Trophoblast cell (in vitro differentiated cells and primary cell): ENCODE data around the gene CCDC141.

Source experiments
- DNase-seq, 2 donors: peaks; one replicate each; pipeline ENCODE4 v3.0.0-alpha.2; 2016
- H2AFZ ChIP-seq: 2 replicates; pipeline ENCODE4 v1.6.1; 2013; ENCODE audit warnings: low read length, moderate library complexity, mild to moderate bottlenecking; ENCODE audit not compliant: insufficient read depth, poor library complexity
- H2AK5ac ChIP-seq: 2 replicates; pipeline ENCODE4 v1.6.1; 2013; ENCODE audit warnings: mild to moderate bottlenecking, low read length
- H2BK120ac ChIP-seq: 2 replicates; pipeline ENCODE4 v1.6.1; 2013; ENCODE audit warnings: low read length, mild to moderate bottlenecking, moderate library complexity; ENCODE audit not compliant: insufficient read depth, poor library complexity
- H2BK12ac ChIP-seq: 2 replicates; pipeline ENCODE4 v1.6.1; 2013; ENCODE audit warnings: mild to moderate bottlenecking, low read length, moderate library complexity
- H2BK5ac ChIP-seq: 2 replicates; pipeline ENCODE4 v1.6.1; 2013; ENCODE audit warnings: low read length, low read depth, moderate library complexity, mild to moderate bottlenecking; ENCODE audit not compliant: poor library complexity
- H3K14ac ChIP-seq: 2 replicates; pipeline ENCODE4 v1.6.1; 2013; ENCODE audit warnings: mild to moderate bottlenecking, low read length
- H3K18ac ChIP-seq: 2 replicates; pipeline ENCODE4 v1.6.1; 2013; ENCODE audit warnings: mild to moderate bottlenecking, low read length
- H3K23ac ChIP-seq: 2 replicates; pipeline ENCODE4 v1.6.1; 2013; ENCODE audit warnings: low read length
- H3K27ac ChIP-seq: 2 replicates; pipeline ENCODE4 v1.5.1; 2013; ENCODE audit warnings: low read depth, mild to moderate bottlenecking, inconsistent platforms, low read length, moderate library complexity
- H3K27me3 ChIP-seq: 2 replicates; pipeline ENCODE4 v1.6.1; 2013; ENCODE audit warnings: inconsistent platforms, mild to moderate bottlenecking, low read length, moderate library complexity; ENCODE audit not compliant: insufficient read depth
- H3K36me3 ChIP-seq, 2 experiments: 1 replicate in 1 of 2; 2 replicates in 1 of 2; pipeline ENCODE4 v1.6.1; 2013; ENCODE audit warnings: low read length in 2 of 2, mild to moderate bottlenecking in 2 of 2, moderate library complexity in 1 of 2; ENCODE audit not compliant: insufficient read depth in 2 of 2, control insufficient read depth in 1 of 2
- H3K4ac ChIP-seq: 2 replicates; pipeline ENCODE4 v1.6.1; 2013; ENCODE audit warnings: low read depth, mild to moderate bottlenecking, low read length, moderate library complexity
- H3K4me1 ChIP-seq, 2 experiments: 1 replicate in 1 of 2; 2 replicates in 1 of 2; pipeline ENCODE4 v1.6.1; 2013; ENCODE audit warnings: low read length in 2 of 2, mild to moderate bottlenecking in 2 of 2, moderate library complexity in 1 of 2; ENCODE audit not compliant: insufficient read depth in 2 of 2, control insufficient read depth in 1 of 2
- H3K4me2 ChIP-seq: 2 replicates; pipeline ENCODE4 v1.6.1; 2013; ENCODE audit warnings: inconsistent platforms, mild to moderate bottlenecking, low read length, moderate library complexity
- H3K4me3 ChIP-seq: 2 replicates; pipeline ENCODE4 v1.5.1; 2013; ENCODE audit warnings: mild to moderate bottlenecking, low read depth, low read length, inconsistent platforms
- H3K79me1 ChIP-seq: one replicate; pipeline ENCODE4 v1.6.1; 2013; ENCODE audit warnings: low read length
- H3K79me2 ChIP-seq: 2 replicates; pipeline ENCODE4 v1.6.1; 2013; ENCODE audit warnings: low read length, mild to moderate bottlenecking; ENCODE audit not compliant: control insufficient read depth, insufficient read depth, poor library complexity
- H3K9ac ChIP-seq: 2 replicates; pipeline ENCODE4 v1.6.1; 2013; ENCODE audit warnings: mild to moderate bottlenecking, low read length
- H3K9me3 ChIP-seq: 2 replicates; pipeline ENCODE4 v1.6.1; 2013; ENCODE audit warnings: low read depth, mild to moderate bottlenecking, control low read depth, inconsistent platforms, low read length; ENCODE audit not compliant: insufficient read depth
- H4K12ac ChIP-seq: 2 replicates; pipeline ENCODE4 v1.6.1; 2013; ENCODE audit warnings: low read depth, mild to moderate bottlenecking, low read length, moderate library complexity
- H4K8ac ChIP-seq: 2 replicates; pipeline ENCODE4 v1.6.1; 2013; ENCODE audit warnings: low read depth, mild to moderate bottlenecking, low read length, moderate library complexity
- H4K91ac ChIP-seq: one replicate; pipeline ENCODE4 v1.6.1; 2013; ENCODE audit warnings: low read depth, mild to moderate bottlenecking, low read length, moderate library complexity
- WGBS: extraction: QIAGEN DNeasy Blood & Tissue Kit; methylation state at CpG from one replicate; pipeline ENCODE4 v1.1.7; 2013; ENCODE audit warnings: missing lambda C conversion rate; ENCODE audit not compliant: insufficient read length, insufficient coverage; ENCODE audit errors: extremely low coverage; 5-methylcytosine and 5-hydroxymethylcytosine counted together

Gene CCDC141

GRCh38 chr2:178799305-178799704, 250.6 kb downstream of the CCDC141 start:
- H3K14ac ChIP-seq: no peak overlapping the region
- no CpG with 5 or more reads among the region's 19 CpGs for WGBS
- no peaks in the 10 kb centered on the region for H3K4me1 ChIP-seq
- H3K18ac ChIP-seq: no peak overlapping the region
- no peak overlapping the region for H2BK120ac ChIP-seq
- no peak overlapping the region for H4K91ac ChIP-seq
- DNase-seq: no peak
- H2AFZ ChIP-seq: no peak overlapping the region
- no peak overlapping the region for H2BK5ac ChIP-seq
- H3K23ac ChIP-seq: no peak overlapping the region
- no peak overlapping the region for H2BK12ac ChIP-seq
- no peaks in the 10 kb centered on the region for H3K79me1 ChIP-seq
- H3K4ac ChIP-seq: no peak overlapping the region
- no peak overlapping the region for H3K4me2 ChIP-seq
- no peak overlapping the region for H3K27ac ChIP-seq
- H3K9ac ChIP-seq: no peak overlapping the region
- no peak overlapping the region for H2AK5ac ChIP-seq
- no peaks in the 10 kb centered on the region for H3K36me3 ChIP-seq
- no peak overlapping the region for H3K4me3 ChIP-seq
- no peaks in the 10 kb centered on the region for H3K79me2 ChIP-seq
- H4K12ac ChIP-seq: no peak overlapping the region
- H3K27me3 ChIP-seq: no peaks in the 10 kb centered on the region
- H4K8ac ChIP-seq: no peak overlapping the region
- H3K9me3 ChIP-seq: no peaks in the 10 kb centered on the region

- H3K18ac ChIP-seq: no peak overlapping the region
- no peak overlapping the region for H3K4me2 ChIP-seq
- H3K9me3 ChIP-seq: no peaks in the 10 kb centered on the region
- H3K4me1 ChIP-seq: no peaks in the 10 kb centered on the region
- H2AFZ ChIP-seq: no peak overlapping the region
- H3K9ac ChIP-seq: no peak overlapping the region
- no peak overlapping the region for H3K4me3 ChIP-seq
- H3K79me2 ChIP-seq: no peaks in the 10 kb centered on the region
- no peak overlapping the region for H4K8ac ChIP-seq
- H2BK5ac ChIP-seq: no peak overlapping the region
- no peak overlapping the region for H3K23ac ChIP-seq
- H4K91ac ChIP-seq: no peak overlapping the region
- no peaks in the 10 kb centered on the region for H3K79me1 ChIP-seq
- H3K36me3 ChIP-seq: no peaks in the 10 kb centered on the region
- H2AK5ac ChIP-seq: no peak overlapping the region
- H2BK12ac ChIP-seq: no peak overlapping the region
- peak in 1 of 2 donors; percentile 59 for DNase-seq
- H3K4ac ChIP-seq: no peak overlapping the region
- H2BK120ac ChIP-seq: no peak overlapping the region
- no CpG with 5 or more reads among the region's 2 CpGs for WGBS
- no peaks in the 10 kb centered on the region for H3K27me3 ChIP-seq
- no peak overlapping the region for H3K14ac ChIP-seq
- H4K12ac ChIP-seq: no peak overlapping the region
- H3K27ac ChIP-seq: no peak overlapping the region
These were observed 253.8 kb downstream of the CCDC141 start for GRCh38 chr2:178796079-178796677.

- no peak overlapping the region for H2BK120ac ChIP-seq
- no peak for DNase-seq
- H3K79me1 ChIP-seq: no peaks in the 10 kb centered on the region
- no peaks in the 10 kb centered on the region for H3K36me3 ChIP-seq
- WGBS: no CpG with 5 or more reads among the region's 5 CpGs
- no peak overlapping the region for H2AFZ ChIP-seq
- H2BK5ac ChIP-seq: no peak overlapping the region
- H3K27ac ChIP-seq: no peak overlapping the region
- no peak overlapping the region for H4K91ac ChIP-seq
- H2AK5ac ChIP-seq: no peak overlapping the region
- H3K18ac ChIP-seq: no peak overlapping the region
- no peaks in the 10 kb centered on the region for H3K27me3 ChIP-seq
- no peak overlapping the region for H3K4ac ChIP-seq
- H3K9ac ChIP-seq: no peak overlapping the region
- no peak overlapping the region for H3K4me2 ChIP-seq
- no peaks in the 10 kb centered on the region for H3K4me1 ChIP-seq
- H3K14ac ChIP-seq: no peak overlapping the region
- H3K4me3 ChIP-seq: no peak overlapping the region
- H3K23ac ChIP-seq: no peak overlapping the region
- H2BK12ac ChIP-seq: no peak overlapping the region
- no peaks in the 10 kb centered on the region for H3K9me3 ChIP-seq
- H4K12ac ChIP-seq: no peak overlapping the region
- no peak overlapping the region for H4K8ac ChIP-seq
- no peaks in the 10 kb centered on the region for H3K79me2 ChIP-seq
These were observed 262.0 kb downstream of the CCDC141 start for GRCh38 chr2:178787934-178788333.

- DNase-seq: no peak
- Histone ChIP-seq H3K4ac (no peak overlapping the region), H3K79me2 (no peaks in the 10 kb centered on the region), H4K91ac (no peak overlapping the region), H3K18ac (no peak overlapping the region), H3K79me1 (no peaks in the 10 kb centered on the region), H2BK5ac (no peak overlapping the region), H3K9ac (no peak overlapping the region), H2AK5ac (no peak overlapping the region), H3K27ac (no peak overlapping the region), H4K8ac (no peak overlapping the region), H2BK12ac (no peak overlapping the region), H3K27me3 (no peaks in the 10 kb centered on the region), H3K36me3 (no peaks in the 10 kb centered on the region), H3K4me2 (no peak overlapping the region), H3K4me3 (no peak overlapping the region), H3K9me3 (no peaks in the 10 kb centered on the region), H4K12ac (no peak overlapping the region), H3K23ac (no peak overlapping the region), H2AFZ (no peak overlapping the region), H3K14ac (no peak overlapping the region), H3K4me1 (no peaks in the 10 kb centered on the region), H2BK120ac (no peak overlapping the region)
- WGBS: no CpG with 5 or more reads among the region's 2 CpGs
These were observed 262.8 kb downstream of the CCDC141 start for GRCh38 chr2:178787155-178787554.
